K562 (cell line): ENCODE measurements around the gene SAMD10. TPM values are rescaled to one million over a fixed set of nuclear protein-coding genes. Genes with fewer than 3 reads are reported as not detected.

Source experiments
- ATAC-seq: fragments of 200-7000 bp; cut with Tn5 transposase; 3 replicates; pipeline ENCODE4 v1.9.1; 2020; ENCODE audit warnings: moderate library complexity
- BruUV-seq: library from RNA; stranded (reverse); fragments of 400-500 nt; replicated peaks from 2 replicates; lab custom pipeline; 2021; lab: Mats Ljungman, UMichigan
- CTCF ChIA-PET: fragments of 300-600 bp; formaldehyde crosslinking; extraction: SDS; loops from one replicate; lab custom pipeline; 2021; ENCODE audit warnings: low intra/inter-chr PET ratio; lab: Yijun Ruan, JAX
- POLR2A ChIA-PET: fragments of 300-600, 350-650 bp; sonication (Branson Sonifier 250); formaldehyde crosslinking; extraction: SDS; loops from one replicate; lab custom pipeline; 2021; ENCODE audit warnings: antibody characterized with exemption, inconsistent platforms; lab: Yijun Ruan, JAX
- DNase-seq, 4 experiments: peaks; one replicate each; pipeline versions ENCODE4 v3.0.0 to v3.0.0-alpha.2; 2011 to 2018; ENCODE audit warnings: low spot score in 3 of 4, mixed read lengths in 3 of 4; ENCODE audit errors: extremely low read depth in 1 of 4
- FAIRE-seq: peaks from 2 replicates; lab custom pipeline; 2011; peaks lifted over from hg19 to GRCh38; lab: Jason Lieb, UNC
- H2AFZ ChIP-seq: 2 replicates; pipeline ENCODE4 v1.6.0; 2011; ENCODE audit warnings: low read depth, low read length, control low read depth, inconsistent platforms
- H3K27ac ChIP-seq: fragments of 200-600 bp; 3 replicates; pipeline ENCODE4 v1.8.0; 2011; ENCODE audit warnings: low read depth, mild to moderate bottlenecking, control low read depth, inconsistent platforms, low read length, moderate library complexity, mixed read lengths; ENCODE audit errors: extremely low read depth
- H3K27me3 ChIP-seq, 2 experiments: fragments of 300-600 bp in 1 of 2; 2 replicates in 1 of 2; 3 replicates in 1 of 2; pipeline versions ENCODE4 v1.6.0 to v1.8.0; 2011; ENCODE audit warnings: inconsistent platforms in 2 of 2, low read length in 2 of 2, mild to moderate bottlenecking in 1 of 2, mixed read lengths in 1 of 2, moderate library complexity in 1 of 2; ENCODE audit not compliant: control insufficient read depth in 2 of 2, insufficient read depth in 2 of 2
- H3K36me3 ChIP-seq: fragments of 300-600 bp; 3 replicates; pipeline ENCODE4 v1.8.0; 2011; ENCODE audit warnings: mild to moderate bottlenecking, low read length, inconsistent platforms; ENCODE audit not compliant: control insufficient read depth, insufficient read depth
- H3K4me1 ChIP-seq, 2 experiments: fragments of 200-600 bp in 1 of 2; replicated peaks in 1 of 2; 2 replicates in 1 of 2; 3 replicates in 1 of 2; pipeline versions ENCODE4 v1.5.1 to v1.8.0; 2011; ENCODE audit warnings: inconsistent platforms in 2 of 2, low read length in 2 of 2, mild to moderate bottlenecking in 1 of 2, mixed read lengths in 1 of 2, moderate library complexity in 1 of 2; ENCODE audit not compliant: control insufficient read depth in 2 of 2, insufficient read depth in 2 of 2
- H3K4me2 ChIP-seq: 2 replicates; pipeline ENCODE4 v1.6.1; 2011; ENCODE audit warnings: low read length, control low read depth, inconsistent platforms, mixed read lengths; ENCODE audit not compliant: insufficient read depth
- H3K4me3 ChIP-seq: fragments of 200-600 bp; sonication (generic), shearing (Covaris generic); 2 replicates; pipeline ENCODE4 v1.5.1; 2016; ENCODE audit warnings: control low read depth, inconsistent platforms
- H3K79me2 ChIP-seq: fragments of 200-600 bp; 3 replicates; pipeline ENCODE4 v1.8.0; 2011; ENCODE audit warnings: low read length, inconsistent platforms; ENCODE audit not compliant: control insufficient read depth, insufficient read depth
- H3K9ac ChIP-seq, 2 experiments: 2 replicates each; pipeline versions ENCODE4 v1.6.0 to v1.6.1; 2011; ENCODE audit warnings: low read depth in 2 of 2, low read length in 2 of 2, control low read depth in 1 of 2, inconsistent platforms in 1 of 2, mild to moderate bottlenecking in 1 of 2, mixed read lengths in 1 of 2; ENCODE audit not compliant: insufficient read depth in 1 of 2
- H3K9me1 ChIP-seq: one replicate; pipeline ENCODE4 v1.6.0; 2011; ENCODE audit warnings: inconsistent platforms, mild to moderate bottlenecking, low read length, moderate library complexity; ENCODE audit not compliant: control insufficient read depth, insufficient read depth
- H3K9me3 ChIP-seq: replicated peaks from 2 replicates; pipeline ENCODE4 v1.5.1; 2011; ENCODE audit warnings: low read depth, low read length, inconsistent platforms; ENCODE audit not compliant: control insufficient read depth, insufficient read depth
- H4K20me1 ChIP-seq: replicated peaks from 2 replicates; pipeline ENCODE4 v1.6.1; 2011; ENCODE audit warnings: low read length, inconsistent platforms, mixed read lengths; ENCODE audit not compliant: control insufficient read depth, insufficient read depth
- ATF3 ChIP-seq, 2 experiments: fragments of 450-650 bp in 1 of 2; sonication (generic) in 1 of 2; formaldehyde crosslinking in 1 of 2; IDR thresholded peaks in 1 of 2; conservative IDR thresholded peaks in 1 of 2; 2 replicates each; pipeline versions ENCODE4 v1.6.1 to v1.8.1; 2016 to 2023; ENCODE audit warnings: mild to moderate bottlenecking in 2 of 2, moderate library complexity in 2 of 2, inconsistent platforms in 1 of 2, missing genetic modification reagents in 1 of 2
- EGR1 ChIP-seq: fragments of 450-650 bp; conservative IDR thresholded peaks from 2 replicates; pipeline ENCODE4 v1.6.1; 2017; ENCODE audit warnings: mild to moderate bottlenecking
- HDAC2 ChIP-seq: fragments of 450-650 bp; IDR thresholded peaks from 2 replicates; pipeline ENCODE4 v1.6.1; 2016; ENCODE audit warnings: mild to moderate bottlenecking
- PRDM10 ChIP-seq: fragments of 450-650 bp; IDR thresholded peaks from 2 replicates; pipeline ENCODE4 v1.6.1; 2018; ENCODE audit not compliant: partially characterized antibody
- REST ChIP-seq, 2 experiments: fragments of 450-650 bp; formaldehyde crosslinking in 1 of 2; IDR thresholded peaks; 2 replicates each; pipeline versions ENCODE4 v1.4.0 to v1.6.1; 2014 to 2020; ENCODE audit warnings: mild to moderate bottlenecking in 2 of 2, borderline replicate concordance in 1 of 2, low read depth in 1 of 2
- TBP ChIP-seq: optimal IDR thresholded peaks from 2 replicates; pipeline ENCODE3; 2011; ENCODE audit warnings: low read depth, low read length, improper control_type of control experiment
- WGBS: fragments of 100-300 bp; shearing (Covaris generic); methylation state at CpG from one replicate; pipeline ENCODE4 v1.1.6; 2016; ENCODE audit warnings: low coverage, mixed read lengths; ENCODE audit not compliant: insufficient coverage; ENCODE audit errors: missing lambda C conversion rate; 5-methylcytosine and 5-hydroxymethylcytosine counted together
- in situ Hi-C: fragments of 300-500 bp; cut with MboI; formaldehyde crosslinking; loops from 4 replicates; pipeline ENCODE4 v1.15.0; 2018; ENCODE audit warnings: inconsistent platforms, mixed read lengths
- intact Hi-C: fragments of 100-400 bp; cut with micrococcal nuclease; formaldehyde crosslinking; loops from 2 replicates; pipeline ENCODE4 v1.14.2; 2022
- polyA plus RNA-seq, 8 experiments: library from polyadenylated mRNA; depleted of rRNA in 4 of 8; stranded (reverse) in 5 of 8; unstranded in 3 of 8; fragments of >200 nt; fragmentation: Nextera tagmentation in 2 of 8; fragmentation: Illumina TruSeq in 1 of 8; extraction: Ambion mirVana in 2 of 8; extraction: Trizol in 1 of 8; gene quantifications; 2 replicates each; pipeline versions ENCODE4 v1.2.1 to v1.2.3, GENCODE V29; 2011 to 2014; ENCODE audit warnings: inconsistent platforms in 1 of 8, missing spikeins in 1 of 8
- total RNA-seq, 7 experiments: library from RNA; depleted of rRNA in 6 of 7; stranded (reverse); fragments of >200 nt in 6 of 7; fragmentation: Illumina TruSeq in 2 of 7; extraction: Trizol in 2 of 7; gene quantifications; 2 replicates each; pipeline versions ENCODE4 v1.2.1 to v1.2.3, GENCODE V29; 2011 to 2021; ENCODE audit warnings: low replicate concordance in 1 of 7

SAMD10 gene
- total and polyA plus RNA-seq, 9 of the 15 experiments (the other 6 are each of a cell fraction or from before 2014, with no cell fraction given) = 0.37 to 15.2 (median 4.8) TPM

GRCh38 chr20:63957004-63957689, 22.3 kb downstream of the SAMD10 start:
- WGBS = 2% methylated on average over 22 of the region's 28 CpGs
- intact Hi-C loops (loop anchor here (5.0 kb wide), 1 partner anchor 250 kb away; the partner anchor contains the start of genes ARFRP1 and ZGPAT), in situ Hi-C loops (no loop called here)
- DNase-seq (peak; percentile 76 to 87 (median 82)), ATAC-seq (peak; percentile 84), FAIRE-seq (peak; percentile 91)
- Histone ChIP-seq H3K4me2 (peak overlapping the region; percentile 73), H3K79me2 (peaks cover 39% of the 10 kb centered on the region), H4K20me1 (peaks cover 19% of the 10 kb centered on the region; the same call in 1 of the 2 replicates), H2AFZ (peak overlapping the region; percentile 74), H3K9me3 (no peaks in the 10 kb centered on the region), H3K27ac (peak overlapping the region; percentile 90), H3K4me1 (peaks cover 16 to 74% of the 10 kb centered on the region in 2 experiments; a peak in 4 of 5 replicates), H3K27me3 (no peaks in the 10 kb centered on the region), H3K9ac (peak overlapping the region; percentile 75 to 89), H3K4me3 (peak overlapping the region; percentile 99), H3K9me1 (peaks cover 7% of the 10 kb centered on the region), H3K36me3 (peaks cover 47% of the 10 kb centered on the region; the same call in 1 of the 3 replicates)
- no TSS peak for BruUV-seq
- CTCF ChIA-PET = no interaction called here
- POLR2A ChIA-PET = interaction anchor here (0.5 to 1.0 kb wide), 3 partner anchors 16 to 23 kb away, joined by 3 to 4 read pairs (median 3); no protein-coding TSS in a partner anchor
- TF ChIP-seq HDAC2 (0 out of 2 replicates have a peak, but pooled peaks have one; percentile 11), ATF3 (IDR thresholded peaks at IDR 0.05) (peak; percentile 73), ATF3 (CRISPR knock-in tag; conservative IDR thresholded peaks at IDR 0.05) (no peak), PRDM10 (peak; percentile 44), EGR1 (0 out of 2 replicates have a peak, but pooled peaks have one; percentile 5), TBP (peak; percentile 50), REST (IDR thresholded peaks at IDR 0.05; ENCODE audit: borderline replicate concordance) (no peak), REST (CRISPR knock-in tag; IDR thresholded peaks at IDR 0.05; ENCODE audit: low read depth) (0 out of 2 replicates have a peak, but pooled peaks have one; percentile 43)
